ENCODE results near the gene GRK7.

DNA sequence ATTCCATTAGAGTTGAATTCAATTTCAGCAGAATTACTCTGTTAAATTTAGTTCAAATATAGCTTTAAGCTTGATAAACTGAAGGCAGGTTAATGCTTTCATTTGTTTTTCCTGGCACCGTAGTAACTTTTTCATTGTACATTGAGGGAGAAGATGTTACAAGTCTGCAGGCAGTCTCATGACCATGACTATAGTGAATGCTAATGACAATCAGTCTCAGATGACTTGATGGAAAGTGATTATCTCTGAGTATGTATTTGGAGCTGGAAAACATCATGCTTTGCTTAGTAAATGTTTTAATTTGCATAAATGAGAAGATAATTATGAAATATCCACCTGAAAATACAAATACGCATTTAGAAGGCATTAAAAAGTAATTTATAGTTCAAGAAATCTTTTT, 41.1 kb upstream of the GRK7 start:
- TF ChIP-seq, protein P1, sequence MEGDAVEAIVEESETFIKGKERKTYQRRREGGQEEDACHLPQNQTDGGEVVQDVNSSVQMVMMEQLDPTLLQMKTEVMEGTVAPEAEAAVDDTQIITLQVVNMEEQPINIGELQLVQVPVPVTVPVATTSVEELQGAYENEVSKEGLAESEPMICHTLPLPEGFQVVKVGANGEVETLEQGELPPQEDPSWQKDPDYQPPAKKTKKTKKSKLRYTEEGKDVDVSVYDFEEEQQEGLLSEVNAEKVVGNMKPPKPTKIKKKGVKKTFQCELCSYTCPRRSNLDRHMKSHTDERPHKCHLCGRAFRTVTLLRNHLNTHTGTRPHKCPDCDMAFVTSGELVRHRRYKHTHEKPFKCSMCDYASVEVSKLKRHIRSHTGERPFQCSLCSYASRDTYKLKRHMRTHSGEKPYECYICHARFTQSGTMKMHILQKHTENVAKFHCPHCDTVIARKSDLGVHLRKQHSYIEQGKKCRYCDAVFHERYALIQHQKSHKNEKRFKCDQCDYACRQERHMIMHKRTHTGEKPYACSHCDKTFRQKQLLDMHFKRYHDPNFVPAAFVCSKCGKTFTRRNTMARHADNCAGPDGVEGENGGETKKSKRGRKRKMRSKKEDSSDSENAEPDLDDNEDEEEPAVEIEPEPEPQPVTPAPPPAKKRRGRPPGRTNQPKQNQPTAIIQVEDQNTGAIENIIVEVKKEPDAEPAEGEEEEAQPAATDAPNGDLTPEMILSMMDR (conservative IDR thresholded peaks at IDR 0.05; ENCODE audit: low read depth, low read length): no peak
- TF ChIP-seq SMC3 (IDR thresholded peaks at IDR 0.05; ENCODE audit: low read depth, low read length) (no peak), MXI1 (IDR thresholded peaks at IDR 0.05; ENCODE audit: borderline replicate concordance, low read depth, low read length) (no peak), POLR2A (IDR thresholded peaks at IDR 0.05; ENCODE audit: low read depth, low read length) (no peak), MAFK (IDR thresholded peaks at IDR 0.05; ENCODE audit: low read depth, low read length) (no peak)

Data from IMR-90 (cell line).